Mucosa of stomach (tissue), 1 donor: ENCODE results near the gene TRIM49C.
"Not testable (repeated sequence)": the region's sequence is repeated elsewhere in the genome, so short reads cannot be mapped to it uniquely, and the experiment has no call there.

Experiments
- H3K27me3 ChIP-seq: one replicate; pipeline ENCODE4 v1.7.0; 2013; ENCODE audit warnings: mild to moderate bottlenecking, low read length; ENCODE audit not compliant: control insufficient read depth, insufficient read depth
- H3K36me3 ChIP-seq: one replicate; pipeline ENCODE4 v1.7.0; 2013; ENCODE audit warnings: low read length; ENCODE audit not compliant: control insufficient read depth, insufficient read depth
- H3K4me1 ChIP-seq: one replicate; pipeline ENCODE4 v1.7.0; 2013; ENCODE audit warnings: mild to moderate bottlenecking, low read length; ENCODE audit not compliant: control insufficient read depth, insufficient read depth
- H3K4me3 ChIP-seq: one replicate; pipeline ENCODE4 v1.7.0; 2013; ENCODE audit warnings: low read length
- H3K9ac ChIP-seq: one replicate; pipeline ENCODE4 v1.7.0; 2013; ENCODE audit warnings: mild to moderate bottlenecking, low read length, moderate library complexity
- H3K9me3 ChIP-seq: one replicate; pipeline ENCODE4 v1.7.0; 2013; ENCODE audit warnings: mild to moderate bottlenecking, low read length, moderate library complexity; ENCODE audit not compliant: control insufficient read depth
- donor health status: Pancreatic carcinoma.

TRIM49C gene, protein sequence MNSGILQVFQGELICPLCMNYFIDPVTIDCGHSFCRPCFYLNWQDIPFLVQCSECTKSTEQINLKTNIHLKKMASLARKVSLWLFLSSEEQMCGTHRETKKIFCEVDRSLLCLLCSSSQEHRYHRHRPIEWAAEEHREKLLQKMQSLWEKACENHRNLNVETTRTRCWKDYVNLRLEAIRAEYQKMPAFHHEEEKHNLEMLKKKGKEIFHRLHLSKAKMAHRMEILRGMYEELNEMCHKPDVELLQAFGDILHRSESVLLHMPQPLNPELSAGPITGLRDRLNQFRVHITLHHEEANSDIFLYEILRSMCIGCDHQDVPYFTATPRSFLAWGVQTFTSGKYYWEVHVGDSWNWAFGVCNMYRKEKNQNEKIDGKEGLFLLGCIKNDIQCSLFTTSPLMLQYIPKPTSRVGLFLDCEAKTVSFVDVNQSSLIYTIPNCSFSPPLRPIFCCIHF

DNA sequence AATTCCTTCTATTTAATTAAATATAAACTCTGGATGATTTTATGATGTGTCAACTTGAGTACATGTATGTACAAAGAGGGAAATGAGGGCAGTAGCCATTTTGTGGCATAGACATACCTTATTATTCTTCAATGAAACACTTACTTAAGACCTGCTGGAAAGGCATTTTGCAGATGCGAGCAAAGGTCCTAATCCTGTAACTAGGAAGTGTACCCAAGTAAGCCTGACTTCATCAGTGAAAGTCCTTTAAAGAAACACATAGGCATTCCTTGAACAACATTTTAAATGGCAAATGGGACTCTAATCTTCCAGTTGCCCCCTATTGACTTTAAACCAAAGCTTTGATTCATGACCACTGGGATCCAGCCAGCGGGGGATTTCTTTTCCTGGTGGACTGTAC is at the start of gene TRIM49C:
Gene TRIM49C (plus strand): TSS at position 301 of the 400 bp plus-strand sequence. CDS start 4,106 bp downstream, outside the sequence.
- H3K9ac ChIP-seq, H3K4me3 ChIP-seq, H3K36me3 ChIP-seq, H3K27me3 ChIP-seq, H3K9me3 ChIP-seq, H3K4me1 ChIP-seq: not testable (repeated sequence)

DNA sequence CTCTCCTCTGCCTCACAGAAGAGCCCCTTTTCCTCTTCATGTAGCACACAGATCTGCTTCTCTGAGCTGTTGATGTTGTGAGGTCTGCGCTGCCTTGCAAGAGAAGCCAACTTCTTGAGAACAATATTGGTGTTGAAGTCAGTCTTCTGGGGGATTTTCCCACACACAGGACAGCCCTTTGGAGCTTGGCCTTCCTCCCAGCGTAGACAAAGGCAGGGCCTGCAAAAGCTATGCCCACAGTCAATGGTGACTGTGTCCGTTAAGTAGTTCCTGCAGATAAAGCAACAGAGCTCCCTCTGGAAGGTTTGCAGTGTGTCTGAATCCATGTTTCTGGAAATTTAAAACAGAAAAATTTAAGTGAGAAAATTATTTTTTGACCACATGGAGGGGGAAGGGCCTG is 6.7 kb upstream of the TRIM49C start:
- H3K4me3 ChIP-seq, H3K9me3 ChIP-seq, H3K36me3 ChIP-seq, H3K27me3 ChIP-seq, H3K9ac ChIP-seq, H3K4me1 ChIP-seq: not testable (repeated sequence)

DNA sequence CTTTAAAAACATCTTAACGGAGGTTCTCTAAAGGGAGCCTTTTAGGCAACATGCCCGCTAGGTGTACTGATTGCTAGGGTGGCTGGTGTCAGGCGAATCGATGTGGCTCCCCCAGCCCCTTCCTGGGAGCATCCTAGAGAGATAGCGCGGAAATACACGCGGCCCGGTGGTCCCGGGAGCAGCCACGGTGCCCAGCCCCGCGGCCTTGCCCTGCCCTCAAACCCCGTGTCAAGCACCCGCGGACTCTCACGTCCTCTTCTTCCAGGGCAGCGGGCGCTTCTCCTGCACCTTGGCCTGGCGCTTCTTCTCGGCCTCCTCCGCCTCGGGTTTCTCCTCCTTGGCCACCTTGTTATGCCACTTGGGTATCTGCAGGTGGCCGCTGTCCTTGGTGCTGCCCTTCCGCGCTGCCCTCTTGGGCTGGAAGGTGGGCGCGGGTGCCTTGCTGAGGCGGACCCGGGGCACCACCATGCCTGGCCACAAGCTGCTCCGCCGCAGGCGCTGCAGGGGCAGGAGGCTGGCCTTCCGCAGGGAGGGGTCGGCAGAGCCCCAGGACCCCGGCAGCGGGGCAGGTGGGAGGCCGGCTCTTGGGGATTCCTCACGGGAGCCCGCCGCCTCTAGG is 20.8 kb downstream of the TRIM49C start:
- H3K9me3 ChIP-seq, H3K36me3 ChIP-seq, H3K9ac ChIP-seq, H3K4me1 ChIP-seq, H3K27me3 ChIP-seq, H3K4me3 ChIP-seq: not testable (repeated sequence)

DNA sequence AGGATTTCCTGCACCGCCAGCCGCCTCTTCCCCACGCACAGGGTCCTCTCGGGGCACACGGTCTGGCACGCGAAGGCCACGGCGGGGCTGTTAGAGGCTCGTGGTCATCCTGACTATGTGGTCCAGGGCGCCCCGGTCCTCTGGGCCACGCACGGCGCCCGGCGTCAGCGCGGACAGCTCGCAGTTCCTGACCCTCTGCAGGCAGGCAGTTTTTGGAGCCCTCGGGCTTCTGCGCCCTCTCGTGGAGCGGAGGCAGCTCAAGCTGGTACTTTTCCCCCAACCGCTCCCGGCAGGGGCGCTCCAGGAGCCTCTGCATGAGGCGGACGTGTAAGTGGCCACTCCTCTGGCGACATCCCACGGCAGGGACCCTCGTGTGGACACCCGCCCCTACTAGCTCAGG is 21.4 kb downstream of the TRIM49C start:
- not testable (repeated sequence) for H3K9me3 ChIP-seq, H3K9ac ChIP-seq, H3K36me3 ChIP-seq, H3K4me3 ChIP-seq, H3K4me1 ChIP-seq, H3K27me3 ChIP-seq

GRCh38 chr11:90053545-90053944 is 22.6 kb downstream of the TRIM49C start:
- not testable (repeated sequence) for H3K4me3 ChIP-seq, H3K27me3 ChIP-seq, H3K36me3 ChIP-seq, H3K4me1 ChIP-seq, H3K9ac ChIP-seq, H3K9me3 ChIP-seq

- not testable (repeated sequence) for H3K27me3 ChIP-seq, H3K4me3 ChIP-seq, H3K4me1 ChIP-seq, H3K9ac ChIP-seq, H3K9me3 ChIP-seq, H3K36me3 ChIP-seq
Measured at GRCh38 chr11:90085650-90086049, 54.7 kb downstream of the TRIM49C start, which contains the start of gene UBTFL1. Gene UBTFL1, plus strand, starts transcription at chr11:90085950. Its CDS starts 0 bp downstream, at chr11:90085950.

DNA sequence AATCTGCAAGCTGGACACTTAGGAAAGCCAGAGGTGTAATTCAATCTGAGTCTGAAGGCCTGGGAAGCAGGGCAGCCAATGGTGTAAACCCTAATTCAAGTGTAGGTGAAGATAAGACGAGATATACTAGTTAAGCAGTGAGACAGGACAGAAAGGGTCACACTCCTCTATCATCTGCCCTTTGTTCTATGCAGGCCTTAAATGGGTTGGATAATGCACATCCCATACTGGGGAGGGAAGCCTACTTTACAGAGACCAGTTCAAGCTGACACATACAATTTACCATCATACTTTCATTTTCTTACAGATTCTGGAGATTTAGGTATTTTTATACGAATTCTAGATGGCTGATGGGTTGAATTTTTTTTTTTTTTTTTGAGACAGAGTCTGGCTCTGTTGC is 57.8 kb downstream of the TRIM49C start:
- H3K4me3 ChIP-seq, H3K9me3 ChIP-seq, H3K4me1 ChIP-seq, H3K27me3 ChIP-seq, H3K36me3 ChIP-seq, H3K9ac ChIP-seq: not testable (repeated sequence)
